T-cell (primary cell): ENCODE measurements around the gene SOX30. TPM values are rescaled to one million over a fixed set of nuclear protein-coding genes. Genes with fewer than 3 reads are reported as not detected.

Experiments
- ATAC-seq, 4 experiments: fragments of 200-7000 bp in 3 of 4; fragments of 150-1000 bp in 1 of 4; cut with Tn5 transposase; replicated peaks in 1 of 4; 1 replicate in 3 of 4; 2 replicates in 1 of 4; pipeline ENCODE4 v1.10.0; 2021; ENCODE audit warnings: moderate library complexity in 3 of 4, mild to moderate bottlenecking in 2 of 4, moderate number of reproducible peaks in 1 of 4
- CTCF ChIA-PET, 2 donors: fragments of 300-600 bp; sonication (Branson Sonifier 250); formaldehyde crosslinking; loops; one replicate each; lab custom pipeline; 2022; ENCODE audit warnings: antibody characterized with exemption in 2 of 2; lab: Charles Lee
- POLR2A ChIA-PET, 2 donors: fragments of 300-600 bp; sonication (Branson Sonifier 250); formaldehyde crosslinking; loops; one replicate each; lab custom pipeline; 2022; ENCODE audit warnings: antibody characterized with exemption in 2 of 2; lab: Charles Lee
- DNase-seq, 35 experiments: peaks; one replicate each; pipeline versions ENCODE4 v3.0.0 to v3.0.0-alpha.2; 2013 to 2023
- H3K27ac ChIP-seq: one replicate; pipeline ENCODE4 v1.5.1; 2013; ENCODE audit warnings: low read length
- H3K27me3 ChIP-seq, 2 experiments: replicated peaks in 1 of 2; 1 replicate in 1 of 2; 2 replicates in 1 of 2; pipeline versions ENCODE4 v1.6.1 to v1.7.0; 2013; ENCODE audit warnings: low read length in 1 of 2, mixed read lengths in 1 of 2; ENCODE audit not compliant: control insufficient read depth in 2 of 2, insufficient read depth in 2 of 2; ENCODE audit errors: extremely low read depth in 1 of 2
- H3K36me3 ChIP-seq, 2 donors: 1 replicate in 1 of 2; 2 replicates in 1 of 2; pipeline versions ENCODE4 v1.6.1 to v1.7.0; 2013; ENCODE audit warnings: low read length in 1 of 2; ENCODE audit not compliant: control insufficient read depth in 2 of 2, insufficient read depth in 1 of 2; ENCODE audit errors: extremely low read depth in 1 of 2
- H3K4me1 ChIP-seq, 2 experiments: 1 replicate in 1 of 2; 2 replicates in 1 of 2; pipeline versions ENCODE4 v1.6.1 to v1.7.0; 2013; ENCODE audit warnings: low read length in 2 of 2, mixed read lengths in 1 of 2; ENCODE audit not compliant: insufficient read depth in 2 of 2, control insufficient read depth in 1 of 2; ENCODE audit errors: extremely low read depth in 1 of 2
- H3K4me3 ChIP-seq, 2 donors: 1 replicate in 1 of 2; 2 replicates in 1 of 2; pipeline versions ENCODE4 v1.5.1 to v1.7.0; 2013; ENCODE audit warnings: mild to moderate bottlenecking in 2 of 2, low read length in 1 of 2, moderate library complexity in 1 of 2; ENCODE audit not compliant: control insufficient read depth in 1 of 2; ENCODE audit errors: extremely low read depth in 1 of 2
- H3K9me3 ChIP-seq: 2 replicates; pipeline ENCODE4 v1.7.0; 2013
- H3K27ac Mint-ChIP-seq, 2 donors: one replicate each; pipeline ENCODE4 v1.8.0; 2020 to 2021; ENCODE audit warnings: mild to moderate bottlenecking in 2 of 2, mixed read lengths in 2 of 2
- H3K27me3 Mint-ChIP-seq, 2 donors: one replicate each; pipeline ENCODE4 v1.8.0; 2021 to 2022; ENCODE audit warnings: mixed read lengths in 2 of 2
- H3K36me3 Mint-ChIP-seq: one replicate; pipeline ENCODE4 v1.8.0; 2021; ENCODE audit warnings: mixed read lengths
- H3K4me1 Mint-ChIP-seq, 3 donors: one replicate each; pipeline ENCODE4 v1.8.0; 2020 to 2022; ENCODE audit warnings: mixed read lengths in 3 of 3, mild to moderate bottlenecking in 1 of 3
- H3K4me3 Mint-ChIP-seq, 3 donors: one replicate each; pipeline ENCODE4 v1.8.0; 2020 to 2022; ENCODE audit warnings: mild to moderate bottlenecking in 3 of 3, mixed read lengths in 3 of 3, moderate library complexity in 3 of 3
- H3K9me3 Mint-ChIP-seq, 3 donors: one replicate each; pipeline ENCODE4 v1.8.0; 2020 to 2022; ENCODE audit warnings: mixed read lengths in 3 of 3
- WGBS: methylation state at CpG from one replicate; pipeline ENCODE4 v1.1.5; 2013; ENCODE audit warnings: missing lambda C conversion rate; ENCODE audit not compliant: insufficient coverage; 5-methylcytosine and 5-hydroxymethylcytosine counted together
- total RNA-seq, 35 experiments: library from RNA in 6 of 35; stranded (reverse) in 6 of 35; fragments of 120-200 nt in 1 of 35; gene quantifications; one replicate each; pipeline versions ENCODE4 v1.2.1 to v1.2.4 and lab custom pipeline; 2013 to 2026

The SOX30 gene
- total RNA-seq, 5 donors from 2014 or later (not counting 1 experiment from before 2014, with no cell fraction given) = 0.10 to 0.44 (median 0.13) TPM; not detected in 2

DNA sequence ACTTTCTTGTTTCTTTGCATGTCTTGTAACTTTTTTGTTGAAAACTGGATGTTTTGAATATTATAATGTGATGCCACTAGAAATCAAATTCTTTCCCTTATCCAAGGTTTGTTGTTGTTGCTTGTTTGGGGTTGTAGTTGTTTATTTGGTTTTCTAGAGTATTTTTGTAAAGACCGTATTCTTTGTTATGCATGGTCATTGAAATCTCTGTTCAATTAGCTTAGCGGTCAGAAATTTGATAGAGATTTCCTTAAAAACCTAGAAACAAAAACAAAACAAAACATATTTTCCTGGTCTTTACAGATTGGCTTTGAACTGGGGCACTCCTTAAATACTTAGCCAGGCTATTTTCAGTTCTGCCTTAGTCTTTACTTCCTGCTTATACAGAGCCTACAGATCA, 21.9 kb downstream of the SOX30 start:
- Mint-ChIP-seq H3K4me1 (no peaks in the 10 kb centered on the region), H3K27me3 (no peaks in the 10 kb centered on the region), H3K4me3 (no peak overlapping the region), H3K36me3 (no peaks in the 10 kb centered on the region), H3K9me3 (peaks cover 0 to 6% (median 5%) of the 10 kb centered on the region in 3 donors), H3K27ac (no peak overlapping the region)
- no peaks in the 10 kb centered on the region for H3K4me1 ChIP-seq
- ChIA-PET CTCF (interaction anchor here in 1 of 2 donors (0.5 kb wide), 1 partner anchor 15 kb away, joined by 3 read pairs; no protein-coding TSS in a partner anchor), POLR2A (interaction anchor here in 1 of 2 donors (0.7 kb wide), 1 partner anchor 18 kb away, joined by 5 read pairs; no protein-coding TSS in a partner anchor)
- no peaks in the 10 kb centered on the region for H3K36me3 ChIP-seq
- no peak for ATAC-seq
- no peak overlapping the region for H3K4me3 ChIP-seq
- no peak for DNase-seq
- no CpG with 5 or more reads among the region's 2 CpGs for WGBS
- H3K27me3 ChIP-seq = no peaks in the 10 kb centered on the region
- H3K9me3 ChIP-seq = no peaks in the 10 kb centered on the region
- no peak overlapping the region for H3K27ac ChIP-seq

DNA sequence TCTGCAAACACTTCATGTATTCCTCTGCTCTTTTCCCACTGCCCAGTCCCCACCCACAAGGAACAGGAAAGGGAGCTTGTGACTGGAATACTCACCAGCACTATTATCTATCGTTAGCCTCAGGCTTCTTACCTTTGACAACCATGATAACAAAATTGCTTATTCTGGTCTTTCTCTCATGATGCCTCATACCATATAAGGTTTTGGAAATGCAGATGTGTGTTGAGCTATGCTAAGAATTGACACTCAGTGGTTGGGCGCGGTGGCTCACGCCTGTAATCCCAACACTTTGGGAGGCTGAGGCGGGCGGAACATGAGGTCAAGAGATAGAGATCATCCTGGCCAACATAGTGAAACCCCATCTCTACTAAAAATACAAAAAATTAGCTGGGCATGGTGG, 25.4 kb downstream of the SOX30 start:
- Histone ChIP-seq H3K27ac (no peak overlapping the region), H3K4me3 (no peak overlapping the region), H3K27me3 (no peaks in the 10 kb centered on the region), H3K36me3 (no peaks in the 10 kb centered on the region), H3K9me3 (no peaks in the 10 kb centered on the region), H3K4me1 (no peaks in the 10 kb centered on the region)
- peaks cover 0 to 6% (median 5%) of the 10 kb centered on the region in 3 donors for H3K9me3 Mint-ChIP-seq
- no peaks in the 10 kb centered on the region for H3K4me1 Mint-ChIP-seq
- ChIA-PET POLR2A (no interaction called here), CTCF (no interaction called here)
- WGBS = 100% methylated on average over 3 of the region's 6 CpGs
- DNase-seq = no peak
- ATAC-seq = no peak
- no peaks in the 10 kb centered on the region for H3K36me3 Mint-ChIP-seq
- H3K27me3 Mint-ChIP-seq = no peaks in the 10 kb centered on the region
- no peak overlapping the region for H3K4me3 Mint-ChIP-seq
- H3K27ac Mint-ChIP-seq = no peak overlapping the region

DNA sequence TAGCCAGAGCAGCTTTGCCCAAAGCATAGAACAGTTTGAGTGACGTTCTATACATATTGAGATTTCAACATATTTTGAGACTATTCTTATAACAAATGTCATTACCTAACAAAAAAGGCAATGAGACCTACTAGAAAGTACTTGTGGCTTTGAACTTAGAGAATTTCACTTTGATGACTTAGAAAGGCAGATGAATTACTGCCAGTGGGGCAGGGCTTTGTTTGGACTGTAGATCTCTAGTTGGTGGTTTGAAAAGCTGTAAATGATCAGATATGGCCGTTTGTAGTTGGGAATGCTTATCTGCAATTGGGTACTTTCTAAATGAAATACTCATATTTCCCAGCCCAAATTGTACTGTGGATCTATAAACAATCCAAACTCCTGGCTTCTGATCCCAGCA, 28.1 kb downstream of the SOX30 start:
- ChIA-PET POLR2A (no interaction called here), CTCF (no interaction called here)
- no CpG with 5 or more reads among the region's 2 CpGs for WGBS

DNA sequence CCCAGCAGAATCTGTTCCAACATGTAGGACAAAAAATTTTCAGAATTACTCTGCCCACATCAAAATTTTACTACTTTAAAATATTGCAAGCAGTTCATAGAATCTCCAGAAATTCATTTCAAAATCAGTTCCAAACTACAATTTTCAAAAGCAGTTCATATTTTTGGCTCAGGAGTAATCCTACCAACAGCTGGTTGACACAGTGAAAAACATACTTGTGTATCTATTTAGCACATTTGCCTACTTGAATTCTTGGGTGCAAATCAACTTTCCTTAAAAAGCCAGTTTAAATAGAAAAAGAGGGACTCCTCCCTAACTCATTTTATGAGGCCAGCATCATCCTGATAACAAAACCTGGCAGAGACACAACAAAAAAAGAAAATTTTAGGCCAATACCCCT, 31.5 kb downstream of the SOX30 start:
- H3K4me3 Mint-ChIP-seq = no peak overlapping the region

More for the DNA sequence above, 28.1 kb downstream of the SOX30 start:
- no peak overlapping the region for H3K27ac Mint-ChIP-seq
- no peaks in the 10 kb centered on the region for H3K36me3 Mint-ChIP-seq
- no peak overlapping the region for H3K4me3 Mint-ChIP-seq
- H3K4me1 Mint-ChIP-seq = no peaks in the 10 kb centered on the region
- no peaks in the 10 kb centered on the region for H3K4me1 ChIP-seq
- no peak for DNase-seq
- H3K27me3 Mint-ChIP-seq = no peaks in the 10 kb centered on the region
- no peak overlapping the region for H3K4me3 ChIP-seq
- H3K9me3 ChIP-seq = no peaks in the 10 kb centered on the region
- no peak overlapping the region for H3K27ac ChIP-seq
- H3K36me3 ChIP-seq = no peaks in the 10 kb centered on the region
- no peak for ATAC-seq
- H3K27me3 ChIP-seq = no peaks in the 10 kb centered on the region
- peaks cover 0 to 4% (median 0%) of the 10 kb centered on the region in 3 donors for H3K9me3 Mint-ChIP-seq

DNA sequence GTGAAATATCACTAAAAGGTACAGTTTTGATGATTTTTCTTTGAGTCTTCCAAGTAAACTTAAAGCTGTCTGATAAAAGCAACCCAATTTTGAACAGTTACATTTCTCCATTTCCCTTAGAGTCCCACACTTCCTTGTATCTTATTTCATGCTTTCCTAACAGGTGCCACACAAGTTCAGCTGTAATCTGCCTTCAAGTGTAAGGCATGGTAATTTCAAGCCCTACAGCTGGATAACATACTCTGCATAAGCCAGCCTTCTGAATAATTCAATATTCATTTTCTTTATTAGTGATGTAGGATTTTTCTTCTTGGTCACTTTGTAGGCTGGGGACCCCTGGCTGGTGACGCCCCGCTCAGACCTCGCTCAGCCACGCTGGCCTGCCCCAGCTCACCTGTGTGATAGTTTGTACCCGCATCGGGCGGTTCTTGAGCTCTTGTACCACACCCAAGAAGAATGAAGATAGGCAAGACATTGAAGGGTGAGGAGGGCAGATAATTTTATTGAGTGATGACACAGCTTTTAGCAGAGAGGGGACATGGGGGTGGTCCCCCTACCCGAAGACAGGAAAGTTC, 34.0 kb downstream of the SOX30 start:
- no peak overlapping the region for H3K27ac ChIP-seq
- H3K27me3 Mint-ChIP-seq = no peaks in the 10 kb centered on the region
- ATAC-seq (no peak), DNase-seq (no peak)
- WGBS = 89% methylated on average over 4 of the region's 8 CpGs
- peaks cover 0 to 4% (median 0%) of the 10 kb centered on the region in 3 donors for H3K9me3 Mint-ChIP-seq
- no peaks in the 10 kb centered on the region for H3K27me3 ChIP-seq
- CTCF ChIA-PET = interaction anchor here in 1 of 2 donors (1.1 kb wide), 1 partner anchor 63 kb away, joined by 3 read pairs; no protein-coding TSS in a partner anchor
- no peaks in the 10 kb centered on the region for H3K36me3 Mint-ChIP-seq
- H3K4me3 ChIP-seq = no peak overlapping the region
- H3K4me1 ChIP-seq = peaks cover 4 to 8% of the 10 kb centered on the region in 2 experiments
- no peaks in the 10 kb centered on the region for H3K36me3 ChIP-seq
- H3K4me3 Mint-ChIP-seq = no peak overlapping the region
- POLR2A ChIA-PET = no interaction called here
- H3K27ac Mint-ChIP-seq = no peak overlapping the region
- peaks cover 11 to 13% (median 11%) of the 10 kb centered on the region in 3 donors for H3K4me1 Mint-ChIP-seq
- H3K9me3 ChIP-seq = no peaks in the 10 kb centered on the region

More for the DNA sequence above, 31.5 kb downstream of the SOX30 start:
- H3K27me3 Mint-ChIP-seq = no peaks in the 10 kb centered on the region
- Histone ChIP-seq H3K27me3 (no peaks in the 10 kb centered on the region), H3K4me1 (no peaks in the 10 kb centered on the region), H3K9me3 (no peaks in the 10 kb centered on the region), H3K27ac (no peak overlapping the region), H3K4me3 (no peak overlapping the region), H3K36me3 (no peaks in the 10 kb centered on the region)
- ATAC-seq = no peak
- peaks cover 0 to 4% (median 0%) of the 10 kb centered on the region in 3 donors for H3K9me3 Mint-ChIP-seq
- H3K4me1 Mint-ChIP-seq = no peaks in the 10 kb centered on the region
- DNase-seq = no peak
- H3K27ac Mint-ChIP-seq = no peak overlapping the region
- ChIA-PET CTCF (no interaction called here), POLR2A (no interaction called here)
- no peaks in the 10 kb centered on the region for H3K36me3 Mint-ChIP-seq

DNA sequence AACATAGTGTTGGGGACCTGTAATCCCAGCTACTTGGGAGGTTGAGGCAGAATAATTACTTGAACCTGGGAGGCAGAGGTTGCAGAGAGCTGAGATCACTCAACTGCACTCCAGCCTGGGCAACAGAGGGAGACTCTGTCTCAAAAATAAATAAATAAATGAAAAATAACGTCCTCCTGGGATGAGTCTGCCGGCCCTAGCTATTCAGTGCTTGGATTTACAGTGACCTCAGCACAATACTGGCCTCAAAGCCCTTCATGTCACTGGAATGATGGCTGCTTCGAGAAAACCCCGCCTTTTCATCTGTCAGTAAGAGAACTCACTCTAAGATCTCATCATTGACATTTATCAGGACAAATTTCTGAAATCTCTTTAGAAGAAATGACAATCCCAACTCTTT, 35.5 kb downstream of the SOX30 start:
- Histone ChIP-seq H3K4me3 (no peak overlapping the region), H3K36me3 (no peaks in the 10 kb centered on the region), H3K27me3 (no peaks in the 10 kb centered on the region), H3K9me3 (no peaks in the 10 kb centered on the region), H3K27ac (no peak overlapping the region), H3K4me1 (peaks cover 4 to 11% of the 10 kb centered on the region in 2 experiments)
- CTCF ChIA-PET = interaction anchor here in 1 of 2 donors (0.5 kb wide), 1 partner anchor 131 kb away, joined by 5 read pairs; no protein-coding TSS in a partner anchor
- ATAC-seq = no peak
- Mint-ChIP-seq H3K27me3 (no peaks in the 10 kb centered on the region), H3K27ac (no peak overlapping the region), H3K4me3 (no peak overlapping the region), H3K9me3 (peaks cover 0 to 4% (median 0%) of the 10 kb centered on the region in 3 donors), H3K36me3 (no peaks in the 10 kb centered on the region), H3K4me1 (peaks cover 19 to 24% (median 22%) of the 10 kb centered on the region in 3 donors)
- 67% methylated on average over 2 of the region's 4 CpGs for WGBS
- POLR2A ChIA-PET = interaction anchor here (0.6 to 0.8 kb wide), 2 partner anchors 61 to 121 kb away, joined by 3 to 7 read pairs; no protein-coding TSS in a partner anchor
- no peak for DNase-seq
